A549 (cell line): ENCODE data around the gene PBRM1. TPM values are rescaled to one million over a fixed set of nuclear protein-coding genes. Genes with fewer than 3 reads are reported as not detected.
A peak's percentile ranks its signal among the peaks of the same experiment; 100 is the strongest.

Source experiments
- ATAC-seq, 2 experiments: fragments of 200-7000 bp in 1 of 2; fragments of >200 bp in 1 of 2; cut with Nextera tagmentation in 1 of 2; cut with Tn5 transposase in 1 of 2; 3 replicates each; pipeline versions ENCODE4 v1.8.0 to v1.9.1; 2018 to 2020; ENCODE audit warnings: mild to moderate bottlenecking in 1 of 2, moderate library complexity in 1 of 2
- CTCF ChIA-PET: fragments of 300-600 bp; sonication (Branson Sonifier 250); formaldehyde crosslinking; extraction: SDS; loops from one replicate; lab custom pipeline; 2021; ENCODE audit warnings: antibody characterized with exemption, inconsistent platforms; lab: Yijun Ruan, JAX
- POLR2A ChIA-PET: fragments of 350-600 bp; formaldehyde crosslinking; extraction: SDS; loops from one replicate; lab custom pipeline; 2021; ENCODE audit warnings: antibody characterized with exemption, inconsistent platforms; lab: Yijun Ruan, JAX
- DNase-seq, 2 experiments: peaks; one replicate each; pipeline versions ENCODE4 v3.0.0 to v3.0.0-alpha.2; 2011 to 2016; ENCODE audit warnings: low read depth in 1 of 2, low spot score in 1 of 2
- FAIRE-seq: peaks from 2 replicates; lab custom pipeline; 2011; peaks lifted over from hg19 to GRCh38; lab: Jason Lieb, UNC
- H3K27ac ChIP-seq, 2 experiments: fragments of >200 bp; sonication (Bioruptor Twin); formaldehyde crosslinking; 3 replicates each; pipeline ENCODE4 v1.5.1; 2016 to 2017
- H3K4me1 ChIP-seq: fragments of >200 bp; sonication (Bioruptor Twin); formaldehyde crosslinking; 3 replicates; pipeline ENCODE4 v1.6.1; 2016
- H3K4me2 ChIP-seq: fragments of >200 bp; sonication (Bioruptor Twin); formaldehyde crosslinking; 3 replicates; pipeline ENCODE4 v1.6.1; 2016
- H3K4me3 ChIP-seq: fragments of >200 bp; sonication (Bioruptor Twin); formaldehyde crosslinking; 3 replicates; pipeline ENCODE4 v1.5.1; 2016
- H3K9me3 ChIP-seq: fragments of >200 bp; sonication (Bioruptor Twin); formaldehyde crosslinking; 3 replicates; pipeline ENCODE4 v1.6.1; 2016
- BCL3 ChIP-seq: fragments of >200 bp; sonication (Bioruptor Twin); formaldehyde crosslinking; IDR thresholded peaks from 3 replicates; pipeline ENCODE4 v1.6.1; 2016
- CEBPB ChIP-seq, 2 experiments: fragments of >200 bp in 1 of 2; sonication (Bioruptor Twin) in 1 of 2; formaldehyde crosslinking in 1 of 2; IDR thresholded peaks; 2 replicates each; pipeline ENCODE4 v1.6.1; 2012 to 2016
- CHD2 ChIP-seq: fragments of 150-350 bp; IDR thresholded peaks from 2 replicates; pipeline ENCODE4 v1.6.1; 2014; ENCODE audit warnings: low read length; ENCODE audit not compliant: partially characterized antibody
- EHMT2 ChIP-seq: fragments of 200-600 bp; sonication (generic); IDR thresholded peaks from 2 replicates; pipeline ENCODE4 v1.6.1; 2016; ENCODE audit warnings: antibody characterized with exemption, low read depth, mild to moderate bottlenecking, moderate library complexity
- FOSB ChIP-seq: fragments of 250-450 bp; sonication (Bioruptor Pico); IDR thresholded peaks from 2 replicates; pipeline ENCODE4 v1.5.0; 2020; ENCODE audit warnings: mild to moderate bottlenecking, moderate library complexity
- HOXA7 ChIP-seq: fragments of 250-450 bp; sonication (Bioruptor Pico); IDR thresholded peaks from 2 replicates; pipeline ENCODE4 v1.5.0; 2020; ENCODE audit warnings: mild to moderate bottlenecking, moderate library complexity
- HOXB5 ChIP-seq: fragments of 250-450 bp; sonication (Bioruptor Pico); IDR thresholded peaks from 2 replicates; pipeline ENCODE4 v1.5.0; 2020; ENCODE audit warnings: mild to moderate bottlenecking, moderate library complexity
- MAFK ChIP-seq: fragments of 450-650 bp; IDR thresholded peaks from 2 replicates; pipeline ENCODE4 v1.6.1; 2014; ENCODE audit not compliant: partially characterized antibody
- MAZ ChIP-seq: fragments of 150-350 bp; IDR thresholded peaks from 2 replicates; pipeline ENCODE4 v1.6.1; 2014; ENCODE audit warnings: antibody characterized with exemption, low read depth, low read length, borderline replicate concordance
- NFE2L2 ChIP-seq: fragments of 150-350 bp; conservative IDR thresholded peaks from 2 replicates; pipeline ENCODE4 v1.6.1; 2014; ENCODE audit warnings: low read length
- RCOR1 ChIP-seq: fragments of 150-350 bp; IDR thresholded peaks from 2 replicates; pipeline ENCODE4 v1.6.1; 2014; ENCODE audit warnings: antibody characterized with exemption, low read length, low read depth
- RFX5 ChIP-seq: fragments of 450-650 bp; IDR thresholded peaks from 2 replicates; pipeline ENCODE4 v1.7.1; 2014; ENCODE audit warnings: antibody characterized with exemption, mild to moderate bottlenecking, moderate library complexity
- RNF2 ChIP-seq: fragments of 200-600 bp; sonication (generic); IDR thresholded peaks from 2 replicates; pipeline ENCODE4 v1.6.1; 2016; ENCODE audit warnings: low read depth, mild to moderate bottlenecking, antibody characterized with exemption, moderate library complexity, borderline replicate concordance
- SMC3 ChIP-seq: fragments of >200 bp; sonication (Bioruptor Twin); formaldehyde crosslinking; IDR thresholded peaks from 3 replicates; pipeline ENCODE4 v1.6.1; 2018; ENCODE audit warnings: inconsistent platforms
- SREBF2 ChIP-seq: fragments of 450-650 bp; IDR thresholded peaks from 2 replicates; pipeline ENCODE4 v1.6.1; 2014; ENCODE audit warnings: mild to moderate bottlenecking, moderate library complexity
- WGBS: methylation state at CpG from one replicate; pipeline ENCODE4 v1.1.6; 2017; ENCODE audit errors: missing lambda C conversion rate; 5-methylcytosine and 5-hydroxymethylcytosine counted together
- polyA plus RNA-seq, 4 experiments: library from polyadenylated mRNA; depleted of rRNA in 3 of 4; stranded (reverse); fragments of >200 nt; fragmentation: RNase III in 1 of 4; extraction: RNeasy Plus Mini Kit Qiagen cat#74134 plus additional on column Dnase treatment in 1 of 4; gene quantifications; 2 replicates in 3 of 4; 3 replicates in 1 of 4; pipeline ENCODE4 v1.2.3, GENCODE V29; 2011 to 2017
- TF ChIP-seq, protein P1 (sequence below): IDR thresholded peaks from 2 replicates; pipeline ENCODE4 v1.6.1; 2012
- TF ChIP-seq, protein P2 (sequence below): fragments of 250-450 bp; sonication (Bioruptor Pico); IDR thresholded peaks from 2 replicates; pipeline ENCODE4 v1.5.0; 2020; ENCODE audit warnings: low read depth, mild to moderate bottlenecking, moderate library complexity
- TF ChIP-seq, protein P3 (sequence below): IDR thresholded peaks from 2 replicates; pipeline ENCODE4 v1.6.1; 2012
- TF ChIP-seq, protein P4 (sequence below): fragments of 450-650 bp; IDR thresholded peaks from 2 replicates; pipeline ENCODE4 v1.6.1; 2014; ENCODE audit warnings: antibody characterized with exemption

The PBRM1 gene
- polyA plus RNA-seq, 2 of the 4 experiments (the other 2 are of a cell fraction), result 15.0 to 21.6 TPM

GRCh38 chr3:52704611-52705437, 19.1 kb upstream of the PBRM1 start:
- peak; percentile 12 to 21 for DNase-seq
- Histone ChIP-seq H3K4me3 (peak overlapping the region; percentile 74), H3K4me2 (peak overlapping the region; percentile 95), H3K27ac (peak overlapping the region; percentile 94 to 99), H3K4me1 (peaks cover 25% of the 10 kb centered on the region), H3K9me3 (no peaks in the 10 kb centered on the region)
- TF ChIP-seq HOXB5 (no peak), CEBPB (IDR thresholded peaks at IDR 0.05) (no peak), SMC3 (no peak)
- TF ChIP-seq, protein P1, sequence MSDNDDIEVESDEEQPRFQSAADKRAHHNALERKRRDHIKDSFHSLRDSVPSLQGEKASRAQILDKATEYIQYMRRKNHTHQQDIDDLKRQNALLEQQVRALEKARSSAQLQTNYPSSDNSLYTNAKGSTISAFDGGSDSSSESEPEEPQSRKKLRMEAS, result 0 out of 2 replicates have a peak, but pooled peaks have one; percentile 7
- no peak for FAIRE-seq
- WGBS, result 2% methylated on average over 15 of the region's 22 CpGs
- ChIA-PET CTCF (interaction anchor here (1.1 kb wide), 1 partner anchor 10 kb away, joined by 3 read pairs; no protein-coding TSS in a partner anchor), POLR2A (interaction anchor here (1.6 to 1.7 kb wide), 2 partner anchors 15 to 34 kb away, joined by 5 to 6 read pairs; no protein-coding TSS in a partner anchor)
- peak; percentile 31 to 38; a peak in 5 of 6 replicates for ATAC-seq

- no peak for ATAC-seq
- Histone ChIP-seq H3K9me3 (no peaks in the 10 kb centered on the region), H3K27ac (no peak overlapping the region), H3K4me1 (peaks cover 25% of the 10 kb centered on the region), H3K4me2 (no peak overlapping the region; the same call in 2 of the 3 replicates), H3K4me3 (no peak overlapping the region)
- ChIA-PET POLR2A (no interaction called here), CTCF (no interaction called here)
- TF ChIP-seq RCOR1 (no peak), HOXA7 (CRISPR knock-in tag) (no peak), RFX5 (no peak), MAZ (no peak), FOSB (no peak), BCL3 (no peak), MAFK (no peak), RNF2 (no peak), NFE2L2 (no peak), CHD2 (no peak), SREBF2 (no peak), EHMT2 (no peak)
- TF ChIP-seq, protein P2, sequence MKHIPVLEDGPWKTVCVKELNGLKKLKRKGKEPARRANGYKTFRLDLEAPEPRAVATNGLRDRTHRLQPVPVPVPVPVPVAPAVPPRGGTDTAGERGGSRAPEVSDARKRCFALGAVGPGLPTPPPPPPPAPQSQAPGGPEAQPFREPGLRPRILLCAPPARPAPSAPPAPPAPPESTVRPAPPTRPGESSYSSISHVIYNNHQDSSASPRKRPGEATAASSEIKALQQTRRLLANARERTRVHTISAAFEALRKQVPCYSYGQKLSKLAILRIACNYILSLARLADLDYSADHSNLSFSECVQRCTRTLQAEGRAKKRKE (CRISPR knock-in tag), result no peak
- TF ChIP-seq, protein P1, result no peak
- TF ChIP-seq, protein P3, sequence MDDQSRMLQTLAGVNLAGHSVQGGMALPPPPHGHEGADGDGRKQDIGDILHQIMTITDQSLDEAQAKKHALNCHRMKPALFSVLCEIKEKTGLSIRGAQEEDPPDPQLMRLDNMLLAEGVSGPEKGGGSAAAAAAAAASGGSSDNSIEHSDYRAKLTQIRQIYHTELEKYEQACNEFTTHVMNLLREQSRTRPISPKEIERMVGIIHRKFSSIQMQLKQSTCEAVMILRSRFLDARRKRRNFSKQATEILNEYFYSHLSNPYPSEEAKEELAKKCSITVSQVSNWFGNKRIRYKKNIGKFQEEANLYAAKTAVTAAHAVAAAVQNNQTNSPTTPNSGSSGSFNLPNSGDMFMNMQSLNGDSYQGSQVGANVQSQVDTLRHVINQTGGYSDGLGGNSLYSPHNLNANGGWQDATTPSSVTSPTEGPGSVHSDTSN, result no peak
- TF ChIP-seq, protein P4, sequence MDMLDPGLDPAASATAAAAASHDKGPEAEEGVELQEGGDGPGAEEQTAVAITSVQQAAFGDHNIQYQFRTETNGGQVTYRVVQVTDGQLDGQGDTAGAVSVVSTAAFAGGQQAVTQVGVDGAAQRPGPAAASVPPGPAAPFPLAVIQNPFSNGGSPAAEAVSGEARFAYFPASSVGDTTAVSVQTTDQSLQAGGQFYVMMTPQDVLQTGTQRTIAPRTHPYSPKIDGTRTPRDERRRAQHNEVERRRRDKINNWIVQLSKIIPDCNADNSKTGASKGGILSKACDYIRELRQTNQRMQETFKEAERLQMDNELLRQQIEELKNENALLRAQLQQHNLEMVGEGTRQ, result no peak
- no peak for DNase-seq
- FAIRE-seq, result no peak
- WGBS, result 86% methylated on average over 7 of the region's 7 CpGs
These were observed 17.6 kb upstream of the PBRM1 start for GRCh38 chr3:52703341-52703740.
